SK-N-SH treated with all-trans-retinoic acid at 6 μM for 48 hours (cell line): Measurements from ENCODE around the gene AARSD1.

ENCODE experiments used
- ESRRG ChIP-seq: fragments of 250-450 bp; sonication (Bioruptor Pico); IDR thresholded peaks from 2 replicates; pipeline ENCODE4 v1.6.1; 2021; ENCODE audit warnings: mild to moderate bottlenecking
- PPARA ChIP-seq: fragments of 250-450 bp; sonication (Bioruptor Pico); IDR thresholded peaks from 2 replicates; pipeline ENCODE4 v1.5.0; 2020; ENCODE audit warnings: mild to moderate bottlenecking, borderline replicate concordance
- RARB ChIP-seq: fragments of 250-450 bp; sonication (Bioruptor Pico); IDR thresholded peaks from 2 replicates; pipeline ENCODE4 v1.8.0; 2021; ENCODE audit warnings: mild to moderate bottlenecking, moderate library complexity
- TCF4 ChIP-seq: fragments of 250-450 bp; sonication (Bioruptor Pico); IDR thresholded peaks from 2 replicates; pipeline ENCODE4 v1.8.0; 2021; ENCODE audit warnings: mild to moderate bottlenecking, moderate library complexity, borderline replicate concordance
- ZFP3 ChIP-seq: fragments of 250-450 bp; sonication (Bioruptor Pico); IDR thresholded peaks from 2 replicates; pipeline ENCODE4 v1.5.0; 2020; ENCODE audit warnings: mild to moderate bottlenecking, moderate library complexity
- ZFP30 ChIP-seq: fragments of 450-650 bp; formaldehyde crosslinking; IDR thresholded peaks from 2 replicates; pipeline ENCODE4 v1.5.0; 2022; ENCODE audit warnings: mild to moderate bottlenecking, moderate library complexity
- ZNF70 ChIP-seq: fragments of 450-650 bp; formaldehyde crosslinking; IDR thresholded peaks from 2 replicates; pipeline ENCODE4 v1.5.0; 2020; ENCODE audit warnings: mild to moderate bottlenecking, moderate library complexity

GRCh38 chr17:42906772-42907446, 57.3 kb downstream of the AARSD1 start:
- TF ChIP-seq ZFP30 (no peak), ESRRG (CRISPR knock-in tag) (no peak), TCF4 (CRISPR knock-in tag) (no peak), RARB (CRISPR knock-in tag) (no peak), ZFP3 (no peak), ZNF70 (CRISPR knock-in tag) (no peak), PPARA (no peak)
